ENCODE data around the gene NFU1.
"Not testable (repeated sequence)": the region's sequence is repeated elsewhere in the genome, so short reads cannot be mapped to it uniquely, and the experiment has no call there.

NFU1 gene

GRCh38 chr2:69387770-69388481, 49.3 kb downstream of the NFU1 start:
- DNase-seq (ENCODE audit: low read depth in 3 of 3) = no peak

GRCh38 chr2:69386789-69387734, 50.2 kb downstream of the NFU1 start, which contains the start of gene GFPT1:
Gene GFPT1, minus strand, starts transcription at chr2:69387227. Its CDS starts 156 bp downstream, at chr2:69387071.
- DNase-seq (ENCODE audit: low read depth in 3 of 3) = peak; percentile 83 to 87 (median 84)

GRCh38 chr2:69386360-69386759, 50.9 kb downstream of the NFU1 start:
- no peak for DNase-seq (ENCODE audit: low read depth in 3 of 3)

- DNase-seq (ENCODE audit: low read depth in 3 of 3) = no peak
These were observed 51.6 kb downstream of the NFU1 start for GRCh38 chr2:69385443-69386151.

GRCh38 chr2:69384618-69385081, 52.6 kb downstream of the NFU1 start:
- DNase-seq (ENCODE audit: low read depth in 3 of 3) = no peak

- no peak for DNase-seq (ENCODE audit: low read depth in 3 of 3)
These were observed 53.9 kb downstream of the NFU1 start for GRCh38 chr2:69383176-69383812.

- no peak for DNase-seq (ENCODE audit: low read depth in 3 of 3)
These were observed 54.7 kb downstream of the NFU1 start for GRCh38 chr2:69382547-69382946.

GRCh38 chr2:69381337-69381737, 55.9 kb downstream of the NFU1 start:
- no peak for DNase-seq (ENCODE audit: low read depth in 3 of 3)

- no peak for DNase-seq (ENCODE audit: low read depth in 3 of 3)
These were observed 56.9 kb downstream of the NFU1 start for GRCh38 chr2:69380072-69380917.

- DNase-seq (ENCODE audit: low read depth in 3 of 3) = no peak
These were observed 60.8 kb downstream of the NFU1 start for GRCh38 chr2:69376403-69376802.

- DNase-seq (ENCODE audit: low read depth in 3 of 3) = no peak
These were observed 61.5 kb downstream of the NFU1 start for GRCh38 chr2:69375494-69376353.

GRCh38 chr2:69372767-69373166, 64.5 kb downstream of the NFU1 start:
- no peak for DNase-seq (ENCODE audit: low read depth in 3 of 3)

- DNase-seq (ENCODE audit: low read depth in 3 of 3) = no peak
These were observed 67.4 kb downstream of the NFU1 start for GRCh38 chr2:69369802-69370201.

- DNase-seq (ENCODE audit: low read depth in 3 of 3) = no peak
These were observed 68.6 kb downstream of the NFU1 start for GRCh38 chr2:69368588-69368987.

- DNase-seq (ENCODE audit: low read depth in 3 of 3) = no peak
These were observed 77.9 kb downstream of the NFU1 start for GRCh38 chr2:69359371-69359770.

GRCh38 chr2:69358914-69359313, 78.3 kb downstream of the NFU1 start:
- DNase-seq (ENCODE audit: low read depth in 3 of 3) = no peak

GRCh38 chr2:69356471-69356870, 80.8 kb downstream of the NFU1 start:
- DNase-seq (ENCODE audit: low read depth in 3 of 3) = no peak

- not testable (repeated sequence) for DNase-seq (ENCODE audit: low read depth in 3 of 3)
These were observed 82.3 kb downstream of the NFU1 start for GRCh38 chr2:69354976-69355375.

- no peak for DNase-seq (ENCODE audit: low read depth in 3 of 3)
These were observed 83.9 kb downstream of the NFU1 start for GRCh38 chr2:69353360-69353759.

- DNase-seq (ENCODE audit: low read depth in 3 of 3) = no peak
These were observed 88.5 kb downstream of the NFU1 start for GRCh38 chr2:69348781-69349180.

All from stimulated activated CD4-positive, alpha-beta T cell treated with anti-CD3 and anti-CD28 coated beads, TNF-alpha, amount 100 ng/mL, for 4 hours (primary cell).